Measurements from ENCODE around the gene SLC25A22.

Gene SLC25A22

GRCh38 chr11:793556-793955, 4.5 kb downstream of the SLC25A22 start:
- no peaks in the 10 kb centered on the region for H3K9me3 ChIP-seq (ENCODE audit: insufficient read depth, low read depth, low read length)
- H2AFZ ChIP-seq (ENCODE audit: low read length) = no peak overlapping the region
- TF ChIP-seq EZH2phosphoT487 (IDR thresholded peaks at IDR 0.05; ENCODE audit: borderline replicate concordance) = no peak
- TF ChIP-seq, protein P1, sequence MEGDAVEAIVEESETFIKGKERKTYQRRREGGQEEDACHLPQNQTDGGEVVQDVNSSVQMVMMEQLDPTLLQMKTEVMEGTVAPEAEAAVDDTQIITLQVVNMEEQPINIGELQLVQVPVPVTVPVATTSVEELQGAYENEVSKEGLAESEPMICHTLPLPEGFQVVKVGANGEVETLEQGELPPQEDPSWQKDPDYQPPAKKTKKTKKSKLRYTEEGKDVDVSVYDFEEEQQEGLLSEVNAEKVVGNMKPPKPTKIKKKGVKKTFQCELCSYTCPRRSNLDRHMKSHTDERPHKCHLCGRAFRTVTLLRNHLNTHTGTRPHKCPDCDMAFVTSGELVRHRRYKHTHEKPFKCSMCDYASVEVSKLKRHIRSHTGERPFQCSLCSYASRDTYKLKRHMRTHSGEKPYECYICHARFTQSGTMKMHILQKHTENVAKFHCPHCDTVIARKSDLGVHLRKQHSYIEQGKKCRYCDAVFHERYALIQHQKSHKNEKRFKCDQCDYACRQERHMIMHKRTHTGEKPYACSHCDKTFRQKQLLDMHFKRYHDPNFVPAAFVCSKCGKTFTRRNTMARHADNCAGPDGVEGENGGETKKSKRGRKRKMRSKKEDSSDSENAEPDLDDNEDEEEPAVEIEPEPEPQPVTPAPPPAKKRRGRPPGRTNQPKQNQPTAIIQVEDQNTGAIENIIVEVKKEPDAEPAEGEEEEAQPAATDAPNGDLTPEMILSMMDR (conservative IDR thresholded peaks at IDR 0.05; ENCODE audit: low read length) = no peak
- H3K4me2 ChIP-seq (ENCODE audit: low read depth, low read length, poor library complexity, severe bottlenecking) = no peak overlapping the region
- H3K79me2 ChIP-seq (ENCODE audit: insufficient read depth, low read length) = peaks cover 19% of the 10 kb centered on the region; the same call in 1 of the 2 replicates
- H3K36me3 ChIP-seq (ENCODE audit: insufficient read depth, low read length) = no peaks in the 10 kb centered on the region
- H3K27me3 ChIP-seq (ENCODE audit: insufficient read depth, low read length, poor library complexity, severe bottlenecking) = no peaks in the 10 kb centered on the region
- H3K9ac ChIP-seq (ENCODE audit: low read depth, low read length, poor library complexity, severe bottlenecking) = no peak overlapping the region
- H3F3A ChIP-seq (ENCODE audit: low read depth) = peaks cover 3% of the 10 kb centered on the region; the same call in 1 of the 2 replicates
- H4K20me1 ChIP-seq (ENCODE audit: insufficient read depth, low read length, poor library complexity, severe bottlenecking) = peaks cover 14% of the 10 kb centered on the region
- peaks cover 17% of the 10 kb centered on the region for H3K4me1 ChIP-seq (ENCODE audit: insufficient read depth, low read length, poor library complexity, severe bottlenecking)
- no peak overlapping the region for H3K4me3 ChIP-seq (ENCODE audit: low read length, poor library complexity, severe bottlenecking)
- H3K9me2 ChIP-seq (replicated peaks; ENCODE audit: low read depth, low read length) = no peaks in the 10 kb centered on the region

GRCh38 chr11:792873-793272, 5.2 kb downstream of the SLC25A22 start:
- Histone ChIP-seq H3K9me3 (ENCODE audit: insufficient read depth, low read depth, low read length) (no peaks in the 10 kb centered on the region), H3K9me2 (replicated peaks; ENCODE audit: low read depth, low read length) (no peaks in the 10 kb centered on the region), H3K79me2 (ENCODE audit: insufficient read depth, low read length) (peaks cover 19% of the 10 kb centered on the region; the same call in 1 of the 2 replicates), H2AFZ (ENCODE audit: low read length) (no peak overlapping the region), H3K4me1 (ENCODE audit: insufficient read depth, low read length, poor library complexity, severe bottlenecking) (peaks cover 17% of the 10 kb centered on the region), H3K4me3 (ENCODE audit: low read length, poor library complexity, severe bottlenecking) (no peak overlapping the region), H3K27me3 (ENCODE audit: insufficient read depth, low read length, poor library complexity, severe bottlenecking) (no peaks in the 10 kb centered on the region), H3K4me2 (ENCODE audit: low read depth, low read length, poor library complexity, severe bottlenecking) (no peak overlapping the region), H3K9ac (ENCODE audit: low read depth, low read length, poor library complexity, severe bottlenecking) (no peak overlapping the region), H4K20me1 (ENCODE audit: insufficient read depth, low read length, poor library complexity, severe bottlenecking) (peaks cover 14% of the 10 kb centered on the region), H3K36me3 (ENCODE audit: insufficient read depth, low read length) (no peaks in the 10 kb centered on the region), H3F3A (ENCODE audit: low read depth) (peaks cover 3% of the 10 kb centered on the region; the same call in 1 of the 2 replicates)
- TF ChIP-seq EZH2phosphoT487 (IDR thresholded peaks at IDR 0.05; ENCODE audit: borderline replicate concordance) = no peak

DNA sequence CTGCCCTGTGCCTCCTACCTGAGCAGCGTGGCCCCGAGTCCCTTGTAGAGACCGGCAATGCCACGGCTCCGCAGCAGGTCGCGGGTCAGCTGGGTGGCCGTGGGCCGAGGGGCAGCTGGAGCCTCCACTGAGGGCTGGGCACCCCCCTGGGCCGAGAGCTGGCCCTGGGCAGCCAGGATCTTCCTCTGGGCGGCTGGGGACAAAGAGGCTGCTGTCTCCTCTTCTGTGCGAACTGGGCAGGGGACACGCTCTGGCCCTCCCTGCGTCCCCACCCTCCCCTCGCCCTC, 5.6 kb downstream of the SLC25A22 start:
- Histone ChIP-seq H4K20me1 (ENCODE audit: insufficient read depth, low read length, poor library complexity, severe bottlenecking) (peaks cover 14% of the 10 kb centered on the region), H3K4me1 (ENCODE audit: insufficient read depth, low read length, poor library complexity, severe bottlenecking) (peaks cover 17% of the 10 kb centered on the region), H3K36me3 (ENCODE audit: insufficient read depth, low read length) (no peaks in the 10 kb centered on the region), H2AFZ (ENCODE audit: low read length) (no peak overlapping the region), H3K9me3 (ENCODE audit: insufficient read depth, low read depth, low read length) (no peaks in the 10 kb centered on the region), H3F3A (ENCODE audit: low read depth) (peaks cover 3% of the 10 kb centered on the region; the same call in 1 of the 2 replicates), H3K79me2 (ENCODE audit: insufficient read depth, low read length) (peaks cover 19% of the 10 kb centered on the region; the same call in 1 of the 2 replicates), H3K9ac (ENCODE audit: low read depth, low read length, poor library complexity, severe bottlenecking) (no peak overlapping the region), H3K27me3 (ENCODE audit: insufficient read depth, low read length, poor library complexity, severe bottlenecking) (no peaks in the 10 kb centered on the region), H3K4me3 (ENCODE audit: low read length, poor library complexity, severe bottlenecking) (no peak overlapping the region), H3K9me2 (replicated peaks; ENCODE audit: low read depth, low read length) (no peaks in the 10 kb centered on the region), H3K4me2 (ENCODE audit: low read depth, low read length, poor library complexity, severe bottlenecking) (no peak overlapping the region)
- TF ChIP-seq, protein P1 (conservative IDR thresholded peaks at IDR 0.05; ENCODE audit: low read length) = no peak
- no peak for TF ChIP-seq EZH2phosphoT487 (IDR thresholded peaks at IDR 0.05; ENCODE audit: borderline replicate concordance)

Measured in Loucy (cell line).